ENCODE measurements around the gene RBFOX1.

The RBFOX1 gene

GRCh38 chr16:7532534-7532933 is 199.9 kb downstream of the RBFOX1 start:
- H3K27me3 Mint-ChIP-seq, result no peaks in the 10 kb centered on the region
- H3K4me3 Mint-ChIP-seq, result no peak overlapping the region
- no peaks in the 10 kb centered on the region for H3K36me3 Mint-ChIP-seq
- H3K4me1 Mint-ChIP-seq, result no peaks in the 10 kb centered on the region
- peaks cover 5% of the 10 kb centered on the region for H3K9me3 Mint-ChIP-seq
- H3K27ac Mint-ChIP-seq, result no peak overlapping the region

- H3K4me1 Mint-ChIP-seq, result no peaks in the 10 kb centered on the region
- H3K27me3 Mint-ChIP-seq, result no peaks in the 10 kb centered on the region
- H3K9me3 Mint-ChIP-seq, result peaks cover 11% of the 10 kb centered on the region
- no peak overlapping the region for H3K27ac Mint-ChIP-seq
- H3K36me3 Mint-ChIP-seq, result no peaks in the 10 kb centered on the region
- no peak overlapping the region for H3K4me3 Mint-ChIP-seq
Observed at GRCh38 chr16:7534749-7535148, 202.1 kb downstream of the RBFOX1 start.

GRCh38 chr16:7541026-7541425 is 208.4 kb downstream of the RBFOX1 start:
- Mint-ChIP-seq H3K9me3 (peaks cover 12% of the 10 kb centered on the region), H3K27me3 (no peaks in the 10 kb centered on the region), H3K36me3 (no peaks in the 10 kb centered on the region), H3K27ac (no peak overlapping the region), H3K4me3 (no peak overlapping the region), H3K4me1 (no peaks in the 10 kb centered on the region)

- peaks cover 14% of the 10 kb centered on the region for H3K9me3 Mint-ChIP-seq
Observed at GRCh38 chr16:7545251-7545650, 212.6 kb downstream of the RBFOX1 start.

GRCh38 chr16:7546948-7547347 is 214.3 kb downstream of the RBFOX1 start:
- Mint-ChIP-seq H3K36me3 (no peaks in the 10 kb centered on the region), H3K4me1 (no peaks in the 10 kb centered on the region)

More at GRCh38 chr16:7545251-7545650, 212.6 kb downstream of the RBFOX1 start:
- H3K27ac Mint-ChIP-seq, result no peak overlapping the region
- H3K4me1 Mint-ChIP-seq, result no peaks in the 10 kb centered on the region
- no peaks in the 10 kb centered on the region for H3K36me3 Mint-ChIP-seq
- no peak overlapping the region for H3K4me3 Mint-ChIP-seq
- H3K27me3 Mint-ChIP-seq, result no peaks in the 10 kb centered on the region

GRCh38 chr16:7547736-7548135 is 215.1 kb downstream of the RBFOX1 start:
- peaks cover 12% of the 10 kb centered on the region for H3K9me3 Mint-ChIP-seq
- no peak overlapping the region for H3K4me3 Mint-ChIP-seq
- H3K4me1 Mint-ChIP-seq, result no peaks in the 10 kb centered on the region
- no peaks in the 10 kb centered on the region for H3K27me3 Mint-ChIP-seq
- H3K36me3 Mint-ChIP-seq, result no peaks in the 10 kb centered on the region
- H3K27ac Mint-ChIP-seq, result no peak overlapping the region

More at GRCh38 chr16:7546948-7547347, 214.3 kb downstream of the RBFOX1 start:
- H3K27ac Mint-ChIP-seq, result no peak overlapping the region
- H3K9me3 Mint-ChIP-seq, result peaks cover 12% of the 10 kb centered on the region
- H3K27me3 Mint-ChIP-seq, result no peaks in the 10 kb centered on the region
- H3K4me3 Mint-ChIP-seq, result no peak overlapping the region

- no peaks in the 10 kb centered on the region for H3K36me3 Mint-ChIP-seq
- H3K27ac Mint-ChIP-seq, result no peak overlapping the region
- H3K4me1 Mint-ChIP-seq, result no peaks in the 10 kb centered on the region
- H3K4me3 Mint-ChIP-seq, result no peak overlapping the region
- no peaks in the 10 kb centered on the region for H3K27me3 Mint-ChIP-seq
- peaks cover 12% of the 10 kb centered on the region for H3K9me3 Mint-ChIP-seq
Observed at GRCh38 chr16:7548796-7549318, 216.2 kb downstream of the RBFOX1 start.

- Mint-ChIP-seq H3K4me1 (no peaks in the 10 kb centered on the region), H3K27ac (no peak overlapping the region), H3K36me3 (no peaks in the 10 kb centered on the region), H3K9me3 (peaks cover 12% of the 10 kb centered on the region), H3K4me3 (no peak overlapping the region), H3K27me3 (no peaks in the 10 kb centered on the region)
Observed at GRCh38 chr16:7550096-7550495, 217.5 kb downstream of the RBFOX1 start.

- Mint-ChIP-seq H3K9me3 (peaks cover 5% of the 10 kb centered on the region), H3K4me1 (no peaks in the 10 kb centered on the region), H3K27ac (no peak overlapping the region), H3K4me3 (no peak overlapping the region), H3K27me3 (no peaks in the 10 kb centered on the region), H3K36me3 (no peaks in the 10 kb centered on the region)
Observed at GRCh38 chr16:7555459-7555858, 222.8 kb downstream of the RBFOX1 start.

- Mint-ChIP-seq H3K4me1 (no peaks in the 10 kb centered on the region), H3K9me3 (peaks cover 5% of the 10 kb centered on the region), H3K27me3 (no peaks in the 10 kb centered on the region), H3K36me3 (no peaks in the 10 kb centered on the region), H3K27ac (no peak overlapping the region), H3K4me3 (no peak overlapping the region)
Observed at GRCh38 chr16:7561908-7562405, 229.3 kb downstream of the RBFOX1 start.

GRCh38 chr16:7566360-7566759 is 233.7 kb downstream of the RBFOX1 start:
- peaks cover 7% of the 10 kb centered on the region for H3K9me3 Mint-ChIP-seq
- H3K4me1 Mint-ChIP-seq, result no peaks in the 10 kb centered on the region
- H3K4me3 Mint-ChIP-seq, result no peak overlapping the region
- H3K27ac Mint-ChIP-seq, result no peak overlapping the region
- H3K36me3 Mint-ChIP-seq, result no peaks in the 10 kb centered on the region
- H3K27me3 Mint-ChIP-seq, result no peaks in the 10 kb centered on the region

GRCh38 chr16:7571366-7571765 is 238.7 kb downstream of the RBFOX1 start:
- H3K4me3 Mint-ChIP-seq, result no peak overlapping the region
- no peaks in the 10 kb centered on the region for H3K27me3 Mint-ChIP-seq
- no peak overlapping the region for H3K27ac Mint-ChIP-seq
- peaks cover 7% of the 10 kb centered on the region for H3K9me3 Mint-ChIP-seq
- H3K4me1 Mint-ChIP-seq, result no peaks in the 10 kb centered on the region
- no peaks in the 10 kb centered on the region for H3K36me3 Mint-ChIP-seq

GRCh38 chr16:7577588-7577987 is 244.9 kb downstream of the RBFOX1 start:
- Mint-ChIP-seq H3K9me3 (peaks cover 4% of the 10 kb centered on the region), H3K27me3 (no peaks in the 10 kb centered on the region), H3K36me3 (no peaks in the 10 kb centered on the region), H3K4me1 (no peaks in the 10 kb centered on the region), H3K4me3 (no peak overlapping the region), H3K27ac (no peak overlapping the region)

GRCh38 chr16:7579454-7579853 is 246.8 kb downstream of the RBFOX1 start:
- Mint-ChIP-seq H3K27ac (no peak overlapping the region), H3K36me3 (no peaks in the 10 kb centered on the region), H3K4me1 (no peaks in the 10 kb centered on the region), H3K9me3 (peaks cover 6% of the 10 kb centered on the region), H3K27me3 (no peaks in the 10 kb centered on the region), H3K4me3 (no peak overlapping the region)

- no peaks in the 10 kb centered on the region for H3K27me3 Mint-ChIP-seq
- no peak overlapping the region for H3K4me3 Mint-ChIP-seq
- peaks cover 11% of the 10 kb centered on the region for H3K9me3 Mint-ChIP-seq
- H3K36me3 Mint-ChIP-seq, result no peaks in the 10 kb centered on the region
- no peak overlapping the region for H3K27ac Mint-ChIP-seq
- no peaks in the 10 kb centered on the region for H3K4me1 Mint-ChIP-seq
Observed at GRCh38 chr16:7581175-7581574, 248.5 kb downstream of the RBFOX1 start.

GRCh38 chr16:7583396-7583795 is 250.8 kb downstream of the RBFOX1 start:
- H3K27ac Mint-ChIP-seq, result no peak overlapping the region
- peaks cover 11% of the 10 kb centered on the region for H3K9me3 Mint-ChIP-seq
- no peaks in the 10 kb centered on the region for H3K4me1 Mint-ChIP-seq
- H3K4me3 Mint-ChIP-seq, result no peak overlapping the region
- H3K27me3 Mint-ChIP-seq, result no peaks in the 10 kb centered on the region
- no peaks in the 10 kb centered on the region for H3K36me3 Mint-ChIP-seq

GRCh38 chr16:7584561-7584960 is 251.9 kb downstream of the RBFOX1 start:
- Mint-ChIP-seq H3K9me3 (peaks cover 11% of the 10 kb centered on the region), H3K36me3 (no peaks in the 10 kb centered on the region), H3K4me3 (no peak overlapping the region), H3K4me1 (no peaks in the 10 kb centered on the region), H3K27ac (no peak overlapping the region), H3K27me3 (no peaks in the 10 kb centered on the region)
